ENCODE measurements around the gene CHRM2.

CHRM2 gene

DNA sequence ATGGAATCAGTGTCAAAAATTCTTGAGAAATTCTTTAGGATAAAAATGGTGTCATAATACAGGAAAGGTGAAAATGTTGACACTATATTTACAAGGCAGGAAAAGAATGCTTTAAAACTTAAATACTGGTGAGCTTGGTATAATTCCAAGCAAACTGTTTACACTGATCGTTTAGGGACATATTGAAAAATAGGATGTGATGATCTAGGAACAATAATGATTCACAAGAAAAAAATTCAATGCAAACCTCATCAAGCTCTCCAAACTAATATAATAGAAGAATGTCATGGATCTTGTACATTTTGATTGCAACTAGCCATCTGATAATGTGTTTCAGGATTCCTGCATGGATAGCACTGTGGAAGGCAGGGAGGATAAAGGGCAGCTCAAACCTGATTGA, 98.4 kb downstream of the CHRM2 start:
- no peak overlapping the region for H3K4me2 ChIP-seq
- no peaks in the 10 kb centered on the region for H4K20me1 ChIP-seq
- peaks cover 0 to 21% (median 0%) of the 10 kb centered on the region in 10 experiments; a peak in 5 of 20 replicates for H3K4me1 ChIP-seq
- H3K9me3 ChIP-seq (replicated peaks in 1 of 11) = no peaks in the 10 kb centered on the region
- no peak for TF ChIP-seq Cebpa-rat (IDR thresholded peaks at IDR 0.05)
- H3K9ac ChIP-seq = no peak overlapping the region
- H3K27me3 ChIP-seq = no peaks in the 10 kb centered on the region
- H3K4me3 ChIP-seq = no peak overlapping the region
- H3K27ac ChIP-seq = no peak overlapping the region
- no peaks in the 10 kb centered on the region for H3K36me3 ChIP-seq

- Histone ChIP-seq H3K36me3 (no peaks in the 10 kb centered on the region), H3K9me3 (replicated peaks in 1 of 11) (0 out of 22 replicates have a peak, but pooled peaks cover 0 to 3% (median 0%) of the 10 kb centered on the region in 11 experiments), H3K27ac (no peak overlapping the region), H3K4me1 (no peaks in the 10 kb centered on the region; a peak in 1 of 20 replicates), H3K9ac (no peak overlapping the region), H3K4me3 (no peak overlapping the region), H3K4me2 (no peak overlapping the region), H3K27me3 (no peaks in the 10 kb centered on the region), H4K20me1 (no peaks in the 10 kb centered on the region)
- no peak for TF ChIP-seq Cebpa-rat (IDR thresholded peaks at IDR 0.05)
These were observed 101.3 kb downstream of the CHRM2 start for GRCh38 chr7:136969761-136970160.

- H4K20me1 ChIP-seq = no peaks in the 10 kb centered on the region
These were observed 103.3 kb downstream of the CHRM2 start for GRCh38 chr7:136971776-136972175.

GRCh38 chr7:136976504-136977251, 108.2 kb downstream of the CHRM2 start:
- Histone ChIP-seq H3K4me2 (peak overlapping the region in 10 of 11 experiments; percentile 4 to 51 (median 21); a peak in 10 of 22 replicates), H4K20me1 (no peaks in the 10 kb centered on the region), H3K9me3 (replicated peaks in 1 of 11) (peaks cover 0 to 9% (median 7%) of the 10 kb centered on the region in 11 experiments; a peak in 6 of 22 replicates), H3K9ac (no peak overlapping the region), H3K4me3 (no peak overlapping the region), H3K36me3 (no peaks in the 10 kb centered on the region), H3K27me3 (no peaks in the 10 kb centered on the region), H3K4me1 (peaks cover 0 to 13% (median 9%) of the 10 kb centered on the region in 10 experiments; a peak in 11 of 20 replicates), H3K27ac (no peak overlapping the region)
- no peak for TF ChIP-seq Cebpa-rat (IDR thresholded peaks at IDR 0.05)

More at GRCh38 chr7:136971776-136972175, 103.3 kb downstream of the CHRM2 start:
- no peak for TF ChIP-seq Cebpa-rat (IDR thresholded peaks at IDR 0.05)
- H3K9ac ChIP-seq = no peak overlapping the region
- H3K4me2 ChIP-seq = no peak overlapping the region
- no peaks in the 10 kb centered on the region for H3K27me3 ChIP-seq
- H3K4me1 ChIP-seq = peaks cover 0 to 5% (median 2%) of the 10 kb centered on the region in 10 experiments; a peak in 9 of 20 replicates
- H3K36me3 ChIP-seq = no peaks in the 10 kb centered on the region
- H3K9me3 ChIP-seq (replicated peaks in 1 of 11) = 0 out of 22 replicates have a peak, but pooled peaks cover 0 to 3% (median 0%) of the 10 kb centered on the region in 11 experiments
- no peak overlapping the region for H3K27ac ChIP-seq
- H3K4me3 ChIP-seq = no peak overlapping the region

GRCh38 chr7:136993377-136993776, 124.9 kb downstream of the CHRM2 start:
- no peak overlapping the region for H3K4me3 ChIP-seq
- no peak for TF ChIP-seq Cebpa-rat (IDR thresholded peaks at IDR 0.05)
- H3K9me3 ChIP-seq (replicated peaks in 1 of 11) = no peaks in the 10 kb centered on the region

GRCh38 chr7:136997735-136998134, 129.3 kb downstream of the CHRM2 start:
- no peak overlapping the region for H3K4me2 ChIP-seq
- H3K9me3 ChIP-seq (replicated peaks in 1 of 11) = no peaks in the 10 kb centered on the region
- no peaks in the 10 kb centered on the region for H3K4me1 ChIP-seq
- no peak overlapping the region for H3K27ac ChIP-seq
- H3K36me3 ChIP-seq = no peaks in the 10 kb centered on the region
- H4K20me1 ChIP-seq = no peaks in the 10 kb centered on the region
- no peak for TF ChIP-seq Cebpa-rat (IDR thresholded peaks at IDR 0.05)
- no peak overlapping the region for H3K9ac ChIP-seq
- no peaks in the 10 kb centered on the region for H3K27me3 ChIP-seq
- H3K4me3 ChIP-seq = no peak overlapping the region

More at GRCh38 chr7:136993377-136993776, 124.9 kb downstream of the CHRM2 start:
- Histone ChIP-seq H3K4me1 (no peaks in the 10 kb centered on the region), H3K27me3 (no peaks in the 10 kb centered on the region), H4K20me1 (no peaks in the 10 kb centered on the region), H3K4me2 (no peak overlapping the region), H3K9ac (no peak overlapping the region), H3K27ac (no peak overlapping the region), H3K36me3 (no peaks in the 10 kb centered on the region)

- Histone ChIP-seq H3K27ac (no peak overlapping the region), H3K4me3 (no peak overlapping the region), H3K36me3 (no peaks in the 10 kb centered on the region), H3K9ac (no peak overlapping the region), H3K9me3 (replicated peaks in 1 of 11) (no peaks in the 10 kb centered on the region), H3K4me1 (no peaks in the 10 kb centered on the region), H4K20me1 (no peaks in the 10 kb centered on the region), H3K27me3 (no peaks in the 10 kb centered on the region), H3K4me2 (no peak overlapping the region)
- TF ChIP-seq Cebpa-rat (IDR thresholded peaks at IDR 0.05) = no peak
These were observed 130.0 kb downstream of the CHRM2 start for GRCh38 chr7:136998495-136998894.

DNA sequence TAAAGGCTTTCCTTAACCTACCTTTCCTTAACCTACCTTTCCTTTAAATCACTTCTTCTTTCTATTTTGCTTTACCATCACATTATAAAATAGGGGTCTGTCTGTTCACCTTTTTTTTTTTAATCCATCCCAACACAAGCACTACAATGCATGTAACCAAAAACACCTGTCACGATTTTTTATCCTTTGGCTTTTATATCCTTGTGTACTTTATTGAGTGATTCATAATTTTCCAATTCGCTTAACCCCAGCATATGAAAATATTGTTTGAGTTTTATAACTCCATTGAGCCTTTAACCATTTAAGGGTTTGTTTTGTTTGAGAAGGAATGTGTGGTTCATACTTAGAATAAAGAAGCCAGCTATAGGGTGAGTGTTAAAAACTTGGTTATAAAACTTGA, 132.2 kb downstream of the CHRM2 start:
- H3K27me3 ChIP-seq = no peaks in the 10 kb centered on the region
- H4K20me1 ChIP-seq = no peaks in the 10 kb centered on the region
- H3K4me2 ChIP-seq = no peak overlapping the region
- H3K9ac ChIP-seq = no peak overlapping the region
- no peaks in the 10 kb centered on the region for H3K4me1 ChIP-seq
- no peak for TF ChIP-seq Cebpa-rat (IDR thresholded peaks at IDR 0.05)
- no peak overlapping the region for H3K4me3 ChIP-seq
- no peaks in the 10 kb centered on the region for H3K9me3 ChIP-seq (replicated peaks in 1 of 11)
- no peak overlapping the region for H3K27ac ChIP-seq
- H3K36me3 ChIP-seq = no peaks in the 10 kb centered on the region

GRCh38 chr7:137001041-137001440, 132.6 kb downstream of the CHRM2 start:
- no peak overlapping the region for H3K4me2 ChIP-seq

DNA sequence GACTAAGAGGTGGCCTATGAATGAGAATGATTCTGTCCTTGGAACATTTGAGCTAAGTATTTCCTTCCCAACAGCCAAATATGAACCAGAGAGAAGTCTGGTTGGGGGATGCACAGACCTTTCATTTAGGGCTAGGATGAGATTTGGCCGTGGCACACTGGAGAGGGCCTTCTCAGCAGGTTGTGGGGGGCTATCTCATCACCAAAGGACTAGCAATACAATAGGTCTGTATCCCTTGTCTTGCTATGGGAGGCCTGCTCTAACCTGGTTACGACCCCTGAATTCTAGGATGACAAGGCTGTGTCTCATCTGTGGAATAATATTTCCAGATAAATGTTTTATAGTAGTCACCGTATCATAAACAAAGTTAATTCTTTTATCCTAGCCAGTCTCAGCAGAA, 133.0 kb downstream of the CHRM2 start:
- Histone ChIP-seq H3K36me3 (no peaks in the 10 kb centered on the region), H3K4me2 (no peak overlapping the region), H4K20me1 (no peaks in the 10 kb centered on the region), H3K27ac (no peak overlapping the region), H3K4me1 (no peaks in the 10 kb centered on the region), H3K9ac (no peak overlapping the region), H3K9me3 (replicated peaks in 1 of 11) (no peaks in the 10 kb centered on the region), H3K27me3 (no peaks in the 10 kb centered on the region), H3K4me3 (no peak overlapping the region)
- no peak for TF ChIP-seq Cebpa-rat (IDR thresholded peaks at IDR 0.05)

More at GRCh38 chr7:137001041-137001440, 132.6 kb downstream of the CHRM2 start:
- no peaks in the 10 kb centered on the region for H3K36me3 ChIP-seq
- no peak overlapping the region for H3K9ac ChIP-seq
- H3K27ac ChIP-seq = no peak overlapping the region
- no peaks in the 10 kb centered on the region for H3K4me1 ChIP-seq
- no peak overlapping the region for H3K4me3 ChIP-seq
- no peak for TF ChIP-seq Cebpa-rat (IDR thresholded peaks at IDR 0.05)
- no peaks in the 10 kb centered on the region for H3K9me3 ChIP-seq (replicated peaks in 1 of 11)
- no peaks in the 10 kb centered on the region for H4K20me1 ChIP-seq
- no peaks in the 10 kb centered on the region for H3K27me3 ChIP-seq

Data from BLaER1 treated with 17β-estradiol and CSF1 and Interleukin-3, amounts not matched to agents 10 nM and 100 nM (cell line).